NOMO-1 treated with dmso at 0.1 percent for 144 hours (cell line): ENCODE data around the gene SLC24A3.

Source experiments
- DNase-seq: peaks from one replicate; lab custom pipeline; 2025; ENCODE audit not compliant: unreplicated experiment; lab: John Stamatoyannopoulos, UW

Gene SLC24A3

GRCh38 chr20:19493794-19494495, 281.5 kb downstream of the SLC24A3 start:
- DNase-seq: no peak

- no peak for DNase-seq
These were observed 283.7 kb downstream of the SLC24A3 start for GRCh38 chr20:19495905-19496703.

GRCh38 chr20:19497064-19497463, 284.6 kb downstream of the SLC24A3 start:
- no peak for DNase-seq

GRCh38 chr20:19498756-19499155, 286.3 kb downstream of the SLC24A3 start:
- no peak for DNase-seq

GRCh38 chr20:19501476-19502115, 289.2 kb downstream of the SLC24A3 start:
- DNase-seq: no peak

- no peak for DNase-seq
These were observed 289.7 kb downstream of the SLC24A3 start for GRCh38 chr20:19502169-19502568.

GRCh38 chr20:19504251-19504650, 291.8 kb downstream of the SLC24A3 start:
- DNase-seq: no peak

- no peak for DNase-seq
These were observed 293.6 kb downstream of the SLC24A3 start for GRCh38 chr20:19506021-19506420.

- no peak for DNase-seq
These were observed 296.0 kb downstream of the SLC24A3 start for GRCh38 chr20:19508449-19508848.

- DNase-seq: no peak
These were observed 298.2 kb downstream of the SLC24A3 start for GRCh38 chr20:19510611-19511010.

GRCh38 chr20:19511931-19512330, 299.5 kb downstream of the SLC24A3 start:
- DNase-seq: no peak

GRCh38 chr20:19512886-19513677, 300.6 kb downstream of the SLC24A3 start:
- DNase-seq: no peak

GRCh38 chr20:19515074-19515473, 302.6 kb downstream of the SLC24A3 start:
- DNase-seq: no peak

GRCh38 chr20:19519466-19519865, 307.0 kb downstream of the SLC24A3 start:
- DNase-seq: no peak

- DNase-seq: no peak
These were observed 307.8 kb downstream of the SLC24A3 start for GRCh38 chr20:19520261-19520660.

- no peak for DNase-seq
These were observed 309.8 kb downstream of the SLC24A3 start for GRCh38 chr20:19522071-19522801.

- no peak for DNase-seq
These were observed 310.6 kb downstream of the SLC24A3 start for GRCh38 chr20:19522836-19523590.

GRCh38 chr20:19524691-19525090, 312.2 kb downstream of the SLC24A3 start:
- DNase-seq: no peak

- DNase-seq: no peak
These were observed 315.1 kb downstream of the SLC24A3 start for GRCh38 chr20:19527509-19527908.
